Astrocyte (in vitro differentiated cells and primary cell): ENCODE data around the gene IGF2BP2. TPM values are rescaled to one million over a fixed set of nuclear protein-coding genes. Genes with fewer than 3 reads are reported as not detected.

Experiments
- DNase-seq: peaks from one replicate; pipeline ENCODE4 v3.0.0-alpha.2; 2010; ENCODE audit warnings: low read depth
- FAIRE-seq: peaks from 2 replicates; lab custom pipeline; 2011; peaks lifted over from hg19 to GRCh38; lab: Jason Lieb, UNC
- H2AFZ ChIP-seq: 2 replicates; pipeline ENCODE4 v1.6.0; 2012; ENCODE audit warnings: low read depth, low read length, inconsistent platforms
- H3K27ac ChIP-seq: 2 replicates; pipeline ENCODE4 v1.5.1; 2011; ENCODE audit warnings: low read depth, low read length, inconsistent platforms
- H3K27me3 ChIP-seq: 2 replicates; pipeline ENCODE4 v1.6.0; 2011; ENCODE audit warnings: low read length, inconsistent platforms; ENCODE audit not compliant: insufficient read depth
- H3K36me3 ChIP-seq: 2 replicates; pipeline ENCODE4 v1.5.1; 2011; ENCODE audit warnings: low read length, inconsistent platforms; ENCODE audit not compliant: insufficient read depth
- H3K4me1 ChIP-seq: 2 replicates; pipeline ENCODE4 v1.5.1; 2011; ENCODE audit warnings: low read length, inconsistent platforms; ENCODE audit not compliant: insufficient read depth
- H3K4me2 ChIP-seq: 2 replicates; pipeline ENCODE4 v1.6.0; 2012; ENCODE audit warnings: low read length, inconsistent platforms
- H3K4me3 ChIP-seq: 2 replicates; pipeline ENCODE4 v1.5.1; 2011; ENCODE audit warnings: low read depth, mild to moderate bottlenecking, low read length, inconsistent platforms; ENCODE audit not compliant: insufficient read depth
- H3K79me2 ChIP-seq: 2 replicates; pipeline ENCODE4 v1.6.0; 2012; ENCODE audit warnings: mild to moderate bottlenecking, low read length, inconsistent platforms; ENCODE audit not compliant: insufficient read depth
- H3K9ac ChIP-seq: 2 replicates; pipeline ENCODE4 v1.6.0; 2012; ENCODE audit warnings: mild to moderate bottlenecking, low read length, inconsistent platforms
- H3K9me3 ChIP-seq: 2 replicates; pipeline ENCODE4 v1.5.1; 2012; ENCODE audit warnings: low read depth, mild to moderate bottlenecking, low read length, inconsistent platforms; ENCODE audit not compliant: insufficient read depth
- H4K20me1 ChIP-seq: 2 replicates; pipeline ENCODE4 v1.6.0; 2012; ENCODE audit warnings: low read length, inconsistent platforms; ENCODE audit not compliant: insufficient read depth
- H3K27ac Mint-ChIP-seq: one replicate; pipeline ENCODE4 v1.8.0; 2021; ENCODE audit warnings: mild to moderate bottlenecking, mixed read lengths; ENCODE audit not compliant: unreplicated experiment
- H3K27me3 Mint-ChIP-seq: one replicate; pipeline ENCODE4 v1.8.0; 2021; ENCODE audit warnings: low read depth, mixed read lengths; ENCODE audit not compliant: unreplicated experiment
- H3K36me3 Mint-ChIP-seq: one replicate; pipeline ENCODE4 v1.8.0; 2021; ENCODE audit warnings: low read depth, mixed read lengths; ENCODE audit not compliant: unreplicated experiment
- H3K4me1 Mint-ChIP-seq: one replicate; pipeline ENCODE4 v1.8.0; 2021; ENCODE audit warnings: low read depth, mixed read lengths; ENCODE audit not compliant: unreplicated experiment
- H3K4me3 Mint-ChIP-seq: one replicate; pipeline ENCODE4 v1.8.0; 2021; ENCODE audit warnings: mild to moderate bottlenecking, moderate library complexity, mixed read lengths; ENCODE audit not compliant: unreplicated experiment
- H3K9me3 Mint-ChIP-seq: one replicate; pipeline ENCODE4 v1.8.0; 2021; ENCODE audit warnings: mild to moderate bottlenecking, mixed read lengths; ENCODE audit not compliant: unreplicated experiment
- CTCF ChIP-seq: IDR thresholded peaks from 2 replicates; pipeline ENCODE4 v1.5.1; 2011; ENCODE audit warnings: low read depth, mild to moderate bottlenecking, inconsistent platforms, low read length, moderate library complexity; ENCODE audit not compliant: insufficient read depth
- EZH2 ChIP-seq: IDR thresholded peaks from 2 replicates; pipeline ENCODE4 v1.6.1; 2012; ENCODE audit warnings: mild to moderate bottlenecking, low read length, inconsistent platforms; ENCODE audit not compliant: insufficient read depth
- total RNA-seq: library from RNA; stranded (reverse); gene quantifications from 2 replicates; pipeline ENCODE4 v1.2.1, GENCODE V29; 2021

Gene IGF2BP2
- total RNA-seq, 1 donor from 2014 or later, result 162 TPM

DNA sequence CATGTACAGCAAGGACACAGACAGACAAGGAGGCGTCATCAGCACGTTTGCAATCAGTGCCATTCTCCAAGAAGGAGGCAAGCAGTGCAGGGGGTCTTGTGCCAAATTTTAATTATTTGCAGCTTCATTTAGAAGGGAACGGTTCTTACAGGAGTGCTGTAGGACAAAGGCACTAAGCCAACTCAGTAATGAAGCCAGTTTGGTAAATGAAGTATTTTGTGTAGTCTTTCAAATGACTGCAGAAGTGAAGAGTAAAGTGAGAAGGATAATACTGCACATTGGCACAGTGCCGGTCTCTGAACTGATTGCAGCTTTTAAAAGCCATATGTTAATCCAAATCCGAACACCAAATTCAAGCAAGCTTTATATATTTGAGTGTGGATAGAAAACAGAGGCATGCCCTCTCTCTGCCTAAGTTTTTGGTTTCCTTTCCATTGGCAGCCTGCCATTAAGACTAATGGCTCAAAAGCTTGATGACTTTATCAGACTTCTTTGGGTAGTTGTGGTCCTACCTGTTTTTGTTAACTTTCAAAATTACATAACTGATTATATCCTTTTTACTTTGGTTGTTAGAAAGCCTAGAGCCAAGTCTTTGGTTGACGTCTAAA lies 137.5 kb downstream of the IGF2BP2 start:
- no peak overlapping the region for H3K4me3 ChIP-seq
- H3K4me1 ChIP-seq, result peaks cover 17% of the 10 kb centered on the region
- H3K27me3 Mint-ChIP-seq, result no peaks in the 10 kb centered on the region
- H3K9me3 ChIP-seq, result no peaks in the 10 kb centered on the region
- FAIRE-seq (no peak), DNase-seq (peak; percentile 20)
- peaks cover 32% of the 10 kb centered on the region for H3K36me3 Mint-ChIP-seq
- H3K27ac ChIP-seq, result peak overlapping the region; percentile 95
- H2AFZ ChIP-seq, result no peak overlapping the region
- peaks cover 12% of the 10 kb centered on the region for H3K79me2 ChIP-seq
- H3K9ac ChIP-seq, result no peak overlapping the region
- H3K36me3 ChIP-seq, result peaks cover 30% of the 10 kb centered on the region
- H3K9me3 Mint-ChIP-seq, result no peaks in the 10 kb centered on the region
- TF ChIP-seq EZH2 (no peak), CTCF (no peak)
- no peaks in the 10 kb centered on the region for H3K27me3 ChIP-seq
- H3K4me2 ChIP-seq, result peak overlapping the region; percentile 3
- H3K27ac Mint-ChIP-seq, result peak overlapping the region; percentile 99
- H4K20me1 ChIP-seq, result no peaks in the 10 kb centered on the region
- H3K4me3 Mint-ChIP-seq, result no peak overlapping the region
- peaks cover 26% of the 10 kb centered on the region for H3K4me1 Mint-ChIP-seq

DNA sequence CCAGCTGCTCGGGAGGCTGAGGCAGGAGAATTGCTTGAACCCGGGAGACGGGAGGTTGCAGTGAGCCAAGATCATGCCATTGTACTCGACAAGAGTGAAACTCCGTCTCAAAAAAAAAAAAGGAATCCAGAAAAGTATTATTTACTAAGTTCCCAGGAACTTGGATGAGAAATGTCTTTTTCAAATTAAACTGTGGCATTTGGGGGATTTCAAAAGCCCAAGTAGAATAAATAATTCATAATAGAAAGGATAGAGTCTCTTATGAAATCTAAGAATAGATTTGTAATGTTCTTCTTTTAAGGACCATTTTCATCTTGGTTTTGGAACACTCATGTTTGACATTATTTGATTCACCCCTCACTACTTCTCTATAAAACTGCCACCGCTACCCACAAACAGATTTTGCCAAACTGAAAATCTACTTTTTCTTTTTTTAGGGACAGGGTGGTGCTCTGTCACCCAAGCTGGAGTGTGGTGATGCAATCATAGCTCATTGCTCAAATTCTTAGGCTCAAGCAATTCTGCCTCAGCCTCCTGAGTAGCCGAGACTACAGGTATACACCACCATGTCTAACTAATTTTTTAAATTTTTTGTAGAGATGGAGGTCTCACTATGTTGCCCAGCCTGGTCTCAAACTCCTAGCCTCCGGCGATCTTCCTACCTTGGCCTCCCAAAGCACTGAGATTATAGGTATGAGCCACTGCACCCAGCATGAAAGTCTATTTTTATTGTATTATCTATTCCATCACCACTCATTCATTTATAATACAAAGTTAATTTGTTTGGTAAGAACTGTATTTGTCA lies 139.4 kb downstream of the IGF2BP2 start:
- H3K27ac Mint-ChIP-seq, result peak overlapping the region; percentile 50
- no peak for DNase-seq

More for the DNA sequence above, 139.4 kb downstream of the IGF2BP2 start:
- Histone ChIP-seq H3K27me3 (no peaks in the 10 kb centered on the region), H3K9ac (no peak overlapping the region), H3K27ac (no peak overlapping the region), H3K9me3 (no peaks in the 10 kb centered on the region), H3K4me1 (peaks cover 17% of the 10 kb centered on the region), H3K36me3 (peaks cover 24% of the 10 kb centered on the region), H3K4me2 (no peak overlapping the region), H2AFZ (no peak overlapping the region), H4K20me1 (no peaks in the 10 kb centered on the region), H3K4me3 (no peak overlapping the region), H3K79me2 (peaks cover 13% of the 10 kb centered on the region)
- peaks cover 26% of the 10 kb centered on the region for H3K4me1 Mint-ChIP-seq
- H3K36me3 Mint-ChIP-seq, result peaks cover 30% of the 10 kb centered on the region
- no peaks in the 10 kb centered on the region for H3K27me3 Mint-ChIP-seq
- H3K9me3 Mint-ChIP-seq, result no peaks in the 10 kb centered on the region
- no peak for FAIRE-seq
- no peak overlapping the region for H3K4me3 Mint-ChIP-seq
- TF ChIP-seq CTCF (no peak), EZH2 (no peak)
